ENCODE measurements around the gene ARF6.

DNA sequence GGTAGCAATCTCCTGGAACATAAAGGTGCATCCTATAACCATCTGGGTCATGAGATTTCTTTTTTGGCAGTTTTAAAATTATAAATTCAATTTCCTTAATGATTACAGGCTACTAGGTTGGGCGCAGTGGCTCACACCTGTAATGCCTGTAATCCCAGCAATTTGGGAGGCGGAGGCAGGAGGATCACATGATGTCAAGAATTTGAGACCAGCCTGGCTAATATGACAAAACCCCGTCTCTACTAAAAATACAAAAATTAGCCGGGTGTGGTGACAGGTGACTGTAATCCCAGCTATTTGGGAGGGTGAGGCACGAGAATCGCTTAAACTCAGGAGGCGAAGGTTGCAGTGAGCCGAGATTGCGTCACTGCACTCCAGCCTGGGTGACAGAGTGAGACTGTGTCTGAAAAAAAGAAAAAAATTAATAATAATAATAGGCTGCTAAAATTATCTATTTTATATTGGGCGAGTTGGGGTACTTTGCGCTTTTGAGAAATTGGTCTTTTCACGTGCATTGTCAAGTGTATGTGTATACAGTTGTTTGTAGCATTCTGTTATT, 17.2 kb upstream of the ARF6 start:
- TF ChIP-seq, protein P1, sequence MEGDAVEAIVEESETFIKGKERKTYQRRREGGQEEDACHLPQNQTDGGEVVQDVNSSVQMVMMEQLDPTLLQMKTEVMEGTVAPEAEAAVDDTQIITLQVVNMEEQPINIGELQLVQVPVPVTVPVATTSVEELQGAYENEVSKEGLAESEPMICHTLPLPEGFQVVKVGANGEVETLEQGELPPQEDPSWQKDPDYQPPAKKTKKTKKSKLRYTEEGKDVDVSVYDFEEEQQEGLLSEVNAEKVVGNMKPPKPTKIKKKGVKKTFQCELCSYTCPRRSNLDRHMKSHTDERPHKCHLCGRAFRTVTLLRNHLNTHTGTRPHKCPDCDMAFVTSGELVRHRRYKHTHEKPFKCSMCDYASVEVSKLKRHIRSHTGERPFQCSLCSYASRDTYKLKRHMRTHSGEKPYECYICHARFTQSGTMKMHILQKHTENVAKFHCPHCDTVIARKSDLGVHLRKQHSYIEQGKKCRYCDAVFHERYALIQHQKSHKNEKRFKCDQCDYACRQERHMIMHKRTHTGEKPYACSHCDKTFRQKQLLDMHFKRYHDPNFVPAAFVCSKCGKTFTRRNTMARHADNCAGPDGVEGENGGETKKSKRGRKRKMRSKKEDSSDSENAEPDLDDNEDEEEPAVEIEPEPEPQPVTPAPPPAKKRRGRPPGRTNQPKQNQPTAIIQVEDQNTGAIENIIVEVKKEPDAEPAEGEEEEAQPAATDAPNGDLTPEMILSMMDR (conservative IDR thresholded peaks at IDR 0.05; ENCODE audit: low read depth, low read length): no peak
- TF ChIP-seq EZH2 (IDR thresholded peaks at IDR 0.05; ENCODE audit: low read length, unreplicated experiment) (no peak), EZH2phosphoT487 (IDR thresholded peaks at IDR 0.05; ENCODE audit: borderline replicate concordance, low read length) (no peak)
